ENCODE measurements around the gene HDAC3. TPM values are rescaled to one million over a fixed set of nuclear protein-coding genes. Genes with fewer than 3 reads are reported as not detected.

Gene HDAC3
- total RNA-seq, 1 donor from 2014 or later: 83.1 TPM

DNA sequence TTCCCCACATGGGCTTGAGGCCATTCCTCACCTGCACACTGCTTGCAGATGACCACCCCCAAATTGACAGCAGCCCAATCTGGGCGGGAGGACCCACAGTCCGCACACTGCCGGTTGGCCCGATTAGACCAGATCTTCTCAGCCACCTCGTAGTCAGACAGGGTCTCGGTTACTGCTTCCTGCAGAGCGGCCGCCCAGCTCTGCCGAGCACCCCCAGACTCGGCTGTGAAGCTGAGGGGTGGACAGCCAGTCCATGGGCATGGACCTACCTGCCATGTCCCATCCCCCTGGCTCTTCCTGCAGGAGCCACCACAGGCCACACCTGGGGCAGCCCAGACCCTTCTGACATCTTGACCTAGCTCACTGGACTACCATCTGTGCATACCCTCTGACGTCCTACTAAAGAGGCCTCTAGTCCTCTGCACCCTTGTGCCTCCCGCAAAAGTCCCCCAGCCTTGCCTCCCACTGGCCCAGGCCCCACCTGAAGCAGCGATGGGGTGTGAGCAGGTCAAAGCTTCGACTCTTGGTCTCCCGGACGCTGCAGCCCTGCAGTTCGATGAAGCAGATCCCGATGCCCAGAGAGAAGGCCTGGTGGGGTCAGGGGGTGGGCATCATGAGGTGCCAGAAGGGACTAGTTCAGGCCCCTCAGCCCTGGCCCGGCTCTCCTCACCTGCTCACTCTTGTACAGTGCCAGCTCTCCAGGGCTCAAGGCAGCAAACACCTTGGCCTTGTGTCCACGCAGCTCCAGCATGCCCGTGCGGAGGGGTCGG, 35.6 kb upstream of the HDAC3 start:
- Mint-ChIP-seq H3K4me1 (ENCODE audit: low read depth) (no peaks in the 10 kb centered on the region), H3K27ac (no peak overlapping the region), H3K4me3 (no peak overlapping the region), H3K36me3 (ENCODE audit: low read depth) (no peaks in the 10 kb centered on the region), H3K27me3 (ENCODE audit: insufficient read depth) (no peaks in the 10 kb centered on the region), H3K9me3 (no peaks in the 10 kb centered on the region)
- DNase-seq (ENCODE audit: low spot score): no peak
- intact Hi-C loops (cut with micrococcal nuclease): no loop called here

DNA sequence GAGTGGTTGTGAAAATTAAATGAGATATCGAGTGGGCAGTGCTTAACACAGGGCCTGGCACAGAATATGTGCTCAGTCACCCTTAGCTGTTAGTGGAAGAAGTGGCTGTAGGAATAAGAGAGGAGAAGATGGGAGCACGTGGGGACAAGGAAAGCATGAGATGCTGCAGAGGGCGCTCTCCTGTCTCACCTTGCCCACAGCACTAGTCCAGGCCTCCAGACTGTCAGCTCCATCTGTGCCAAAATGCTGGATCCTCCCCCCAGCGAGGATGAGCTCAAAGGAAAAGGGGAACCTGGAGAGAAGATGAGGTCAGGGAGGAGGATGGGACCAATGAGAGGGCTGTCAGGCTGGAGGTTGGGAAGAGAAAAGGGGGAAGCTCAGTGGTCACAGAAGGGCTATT, 32.9 kb upstream of the HDAC3 start:
- peaks cover 2% of the 10 kb centered on the region for H3K27me3 Mint-ChIP-seq (ENCODE audit: insufficient read depth)
- no peaks in the 10 kb centered on the region for H3K9me3 Mint-ChIP-seq
- H3K27ac Mint-ChIP-seq: no peak overlapping the region
- H3K4me3 Mint-ChIP-seq: no peak overlapping the region
- H3K4me1 Mint-ChIP-seq (ENCODE audit: low read depth): no peaks in the 10 kb centered on the region
- DNase-seq (ENCODE audit: low spot score): no peak
- H3K36me3 Mint-ChIP-seq (ENCODE audit: low read depth): no peaks in the 10 kb centered on the region
- intact Hi-C loops (cut with micrococcal nuclease): loop anchor here (10.0 kb wide), 1 partner anchor 1045 kb away; no protein-coding TSS in a partner anchor

DNA sequence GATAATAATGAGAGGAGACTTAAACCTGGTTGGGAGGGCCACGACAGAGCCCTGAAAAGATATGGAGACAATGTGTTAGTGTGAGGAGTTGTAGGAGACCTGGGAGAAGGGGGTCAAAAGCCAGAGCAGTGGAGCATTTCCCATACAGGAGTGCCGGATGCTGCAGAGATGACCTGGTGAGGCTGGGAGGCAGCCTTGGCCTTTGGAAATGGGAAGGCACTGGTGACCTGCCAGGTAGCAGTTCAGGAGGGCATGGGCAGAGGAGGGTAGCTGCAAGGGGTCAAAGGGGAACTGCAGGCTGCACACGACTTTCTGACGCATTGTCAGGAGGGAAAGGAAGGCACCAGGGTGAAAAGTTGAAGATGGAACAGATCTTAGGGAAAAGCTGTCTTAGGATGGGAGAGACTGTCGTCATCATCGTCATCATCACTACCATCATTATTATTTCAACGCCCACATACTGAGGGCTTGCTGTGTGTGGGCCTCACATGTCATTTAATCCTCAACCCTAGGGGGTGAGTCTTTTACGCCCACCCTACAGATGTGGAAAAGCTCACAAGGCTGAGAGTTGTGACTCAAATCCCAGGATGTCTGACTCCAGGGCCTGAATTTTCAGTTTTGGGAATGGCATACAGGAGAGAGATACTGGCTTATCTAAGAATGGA, 32.1 kb upstream of the HDAC3 start:
- DNase-seq (ENCODE audit: low spot score): no peak
- H3K4me3 Mint-ChIP-seq: no peak overlapping the region
- H3K27ac Mint-ChIP-seq: no peak overlapping the region
- no peaks in the 10 kb centered on the region for H3K4me1 Mint-ChIP-seq (ENCODE audit: low read depth)
- no peaks in the 10 kb centered on the region for H3K36me3 Mint-ChIP-seq (ENCODE audit: low read depth)
- no peaks in the 10 kb centered on the region for H3K9me3 Mint-ChIP-seq
- intact Hi-C loops (cut with micrococcal nuclease): loop anchor here (10.0 kb wide), 1 partner anchor 1046 kb away; no protein-coding TSS in a partner anchor
- H3K27me3 Mint-ChIP-seq (ENCODE audit: insufficient read depth): peaks cover 2% of the 10 kb centered on the region

DNA sequence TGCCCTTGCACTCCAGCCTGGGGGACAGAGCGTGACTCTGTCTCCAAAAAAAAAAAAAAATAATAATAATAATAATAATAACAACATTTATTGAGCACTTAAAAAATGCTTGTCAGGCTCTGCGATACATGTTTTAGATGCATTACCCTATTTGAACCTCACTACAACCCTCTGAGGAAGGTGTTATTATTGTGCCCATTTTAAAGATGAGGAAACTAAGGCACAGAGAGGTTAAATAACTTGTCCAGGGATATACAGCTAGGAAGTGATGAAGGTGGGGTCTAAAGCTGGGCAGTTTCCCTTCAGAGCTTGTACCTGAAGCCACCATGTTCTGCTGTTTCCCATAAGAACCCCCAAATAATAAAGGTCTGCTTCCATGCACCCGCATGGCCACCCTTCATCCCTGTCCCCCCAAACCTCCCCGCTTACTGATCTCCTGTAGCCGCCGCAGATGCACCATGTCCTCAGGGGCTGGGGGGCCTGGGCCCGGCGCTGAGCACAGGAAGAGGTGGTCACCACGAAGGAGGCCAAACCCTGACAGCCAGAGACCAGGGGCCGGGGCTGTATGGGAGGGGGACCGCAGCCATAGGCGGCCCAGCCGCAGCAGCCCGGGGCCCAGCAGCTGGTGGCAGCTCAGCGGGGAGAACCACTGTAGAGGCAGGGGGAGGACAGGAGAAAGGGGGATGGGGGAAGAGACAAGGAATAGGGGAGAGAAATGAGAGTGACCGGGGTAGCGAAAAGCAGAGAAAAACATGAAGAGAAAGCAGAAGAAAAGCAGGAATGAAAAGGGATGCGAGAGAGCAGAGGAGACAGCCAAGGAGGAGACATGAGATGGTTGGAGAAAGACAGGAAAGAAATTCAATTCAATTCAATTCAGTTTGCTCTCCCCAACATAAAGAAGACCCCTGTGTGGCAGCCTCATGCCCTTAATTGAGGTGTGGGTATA, 29.6 kb upstream of the HDAC3 start:
- Mint-ChIP-seq H3K4me3 (no peak overlapping the region), H3K27me3 (ENCODE audit: insufficient read depth) (peaks cover 2% of the 10 kb centered on the region), H3K27ac (no peak overlapping the region), H3K9me3 (no peaks in the 10 kb centered on the region), H3K36me3 (ENCODE audit: low read depth) (peaks cover 4% of the 10 kb centered on the region), H3K4me1 (ENCODE audit: low read depth) (no peaks in the 10 kb centered on the region)
- no peak for DNase-seq (ENCODE audit: low spot score)
- intact Hi-C loops (cut with micrococcal nuclease): loop anchor here (1.0 to 10.0 kb wide), 9 partner anchors 15 to 1049 kb away; partner anchors contain the start of gene FCHSD1

DNA sequence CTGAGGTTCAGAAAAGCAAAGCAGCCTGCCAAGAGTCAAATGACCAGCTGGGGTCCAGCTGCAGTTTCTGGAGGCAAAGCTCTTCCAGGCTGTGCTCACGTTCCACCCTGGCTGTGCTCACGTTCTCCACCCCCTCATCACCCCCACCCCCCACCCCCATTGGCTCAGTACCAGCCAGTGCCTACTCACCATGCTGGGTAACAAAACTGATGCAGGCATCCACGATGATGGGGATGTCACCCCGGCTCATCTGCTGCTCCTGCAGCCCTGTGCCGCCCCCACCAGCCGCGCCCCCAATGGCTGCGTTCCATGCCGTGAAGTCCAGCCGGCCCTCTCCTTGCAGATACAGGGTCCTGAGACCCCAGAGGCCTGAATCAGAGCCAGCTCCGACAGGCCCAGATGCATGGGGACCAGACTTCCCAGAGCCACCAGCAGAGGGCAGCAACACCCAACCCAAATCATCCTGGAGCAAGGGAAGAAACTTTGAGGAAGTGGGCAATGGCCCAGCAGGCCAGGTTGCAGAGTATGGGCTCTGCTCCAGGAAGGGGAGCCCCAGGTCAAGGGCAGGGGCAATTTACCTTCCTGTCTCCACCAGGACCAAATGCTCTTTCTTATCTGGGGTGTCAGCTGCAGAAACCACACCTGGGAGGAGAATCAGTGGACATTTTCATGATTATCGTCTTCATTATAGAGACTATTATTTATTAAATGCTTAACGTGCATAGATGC, 28.2 kb upstream of the HDAC3 start:
- Mint-ChIP-seq H3K36me3 (ENCODE audit: low read depth) (peaks cover 4% of the 10 kb centered on the region), H3K27me3 (ENCODE audit: insufficient read depth) (peaks cover 2% of the 10 kb centered on the region), H3K4me1 (ENCODE audit: low read depth) (no peaks in the 10 kb centered on the region), H3K27ac (no peak overlapping the region), H3K4me3 (no peak overlapping the region), H3K9me3 (no peaks in the 10 kb centered on the region)
- intact Hi-C loops (cut with micrococcal nuclease): loop anchor here (1.0 to 10.0 kb wide), 9 partner anchors 14 to 1050 kb away; partner anchors contain the start of gene FCHSD1
- peak; percentile 59 for DNase-seq (ENCODE audit: low spot score)

DNA sequence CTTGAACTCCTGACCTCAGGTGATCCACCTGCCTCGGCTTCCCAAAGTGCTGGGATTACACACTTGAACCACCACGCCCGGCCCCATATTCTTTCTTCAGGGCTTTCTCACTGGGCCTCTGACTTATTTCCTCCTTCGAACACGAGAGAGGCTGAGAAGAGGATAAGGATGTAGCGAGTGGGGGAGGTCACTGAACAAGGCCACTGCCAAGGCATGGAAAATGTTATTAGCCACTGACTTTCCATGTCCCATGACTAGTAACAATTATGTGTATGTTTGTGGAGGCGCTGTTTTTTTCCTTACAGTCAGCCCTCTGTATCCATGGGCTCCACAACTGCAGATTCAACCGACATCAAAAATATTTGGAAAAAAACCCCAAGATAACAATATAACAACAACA, 26.9 kb upstream of the HDAC3 start:
- DNase-seq (ENCODE audit: low spot score): no peak
- H3K9me3 Mint-ChIP-seq: no peaks in the 10 kb centered on the region
- H3K27ac Mint-ChIP-seq: no peak overlapping the region
- H3K27me3 Mint-ChIP-seq (ENCODE audit: insufficient read depth): peaks cover 2% of the 10 kb centered on the region
- intact Hi-C loops (cut with micrococcal nuclease): loop anchor here (10.0 kb wide), 1 partner anchor 1051 kb away; no protein-coding TSS in a partner anchor
- peaks cover 4% of the 10 kb centered on the region for H3K36me3 Mint-ChIP-seq (ENCODE audit: low read depth)
- no peaks in the 10 kb centered on the region for H3K4me1 Mint-ChIP-seq (ENCODE audit: low read depth)
- H3K4me3 Mint-ChIP-seq: no peak overlapping the region

DNA sequence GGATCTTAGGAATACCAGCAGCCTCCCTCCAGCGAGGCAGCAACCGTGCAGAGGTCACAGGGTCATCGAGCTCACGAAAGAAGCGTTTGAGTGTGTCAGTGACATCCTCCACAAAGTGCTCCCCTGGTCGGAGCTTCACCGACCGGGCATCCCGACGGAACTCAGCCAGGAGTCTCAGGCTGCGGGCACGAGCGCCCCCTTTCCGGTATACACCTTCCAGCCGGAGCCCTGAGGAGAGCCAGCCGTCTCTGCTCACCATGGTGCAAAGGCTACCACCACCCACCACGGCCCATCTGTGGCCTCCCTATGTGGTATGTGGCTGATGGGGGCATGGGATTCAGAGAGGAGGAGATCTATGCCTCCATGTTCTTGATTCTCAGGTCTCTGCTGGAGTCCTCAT, 25.4 kb upstream of the HDAC3 start:
- Mint-ChIP-seq H3K27ac (no peak overlapping the region), H3K4me3 (no peak overlapping the region), H3K4me1 (ENCODE audit: low read depth) (no peaks in the 10 kb centered on the region), H3K9me3 (no peaks in the 10 kb centered on the region), H3K36me3 (ENCODE audit: low read depth) (peaks cover 6% of the 10 kb centered on the region), H3K27me3 (ENCODE audit: insufficient read depth) (peaks cover 2% of the 10 kb centered on the region)
- no peak for DNase-seq (ENCODE audit: low spot score)
- intact Hi-C loops (cut with micrococcal nuclease): loop anchor here (10.0 kb wide), 1 partner anchor 1053 kb away; no protein-coding TSS in a partner anchor

DNA sequence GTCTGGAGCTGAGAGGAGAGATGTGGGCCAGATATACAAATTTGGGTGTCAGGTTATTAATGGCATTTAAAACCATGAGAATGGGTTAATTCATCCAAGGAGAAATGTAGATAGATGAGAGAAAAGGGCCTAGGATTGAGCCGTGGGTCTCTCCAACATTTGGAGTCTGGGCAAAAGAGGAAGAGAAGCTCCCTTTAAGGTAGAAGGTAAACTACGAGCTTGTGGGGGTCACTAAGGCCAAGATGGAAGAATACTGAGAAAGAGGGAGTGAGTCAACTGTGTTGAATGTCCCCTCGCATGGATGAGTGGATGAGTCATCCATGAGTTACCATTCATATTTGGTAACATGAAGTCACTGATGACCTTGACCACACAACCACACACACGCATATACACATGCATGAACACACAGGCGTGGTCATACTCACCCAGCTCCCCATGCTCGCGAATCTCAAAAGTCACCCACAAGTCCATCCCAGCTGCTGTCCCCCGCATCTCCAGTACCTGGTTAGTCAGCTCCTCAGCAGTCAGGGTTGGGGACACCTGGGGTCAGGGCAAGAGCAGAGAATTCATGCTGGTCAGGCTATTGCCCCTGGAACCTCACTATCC, 21.4 kb upstream of the HDAC3 start:
- intact Hi-C loops (cut with micrococcal nuclease): no loop called here
- Mint-ChIP-seq H3K4me3 (no peak overlapping the region), H3K27me3 (ENCODE audit: insufficient read depth) (no peaks in the 10 kb centered on the region), H3K36me3 (ENCODE audit: low read depth) (peaks cover 8% of the 10 kb centered on the region), H3K27ac (no peak overlapping the region), H3K4me1 (ENCODE audit: low read depth) (no peaks in the 10 kb centered on the region), H3K9me3 (no peaks in the 10 kb centered on the region)
- no peak for DNase-seq (ENCODE audit: low spot score)

DNA sequence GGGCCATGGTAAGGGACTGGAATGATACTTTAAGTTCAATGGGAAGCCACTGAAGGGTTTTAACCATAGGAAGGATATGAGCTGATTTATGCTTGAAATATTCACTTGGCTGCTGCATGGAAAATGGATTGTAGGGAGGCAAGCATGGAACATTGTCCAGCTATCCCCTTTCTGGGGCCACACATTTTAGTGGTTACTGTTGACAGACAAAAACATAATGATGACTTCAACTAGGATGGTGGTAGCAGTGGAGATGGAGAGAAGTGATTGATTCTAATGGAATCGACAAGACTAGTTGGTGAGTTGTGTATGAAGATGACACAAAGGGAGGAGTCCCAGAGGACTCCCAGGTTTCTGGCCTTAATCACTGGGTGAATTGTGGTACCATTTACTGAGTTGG, 20.8 kb upstream of the HDAC3 start:
- intact Hi-C loops (cut with micrococcal nuclease): no loop called here
- H3K4me1 Mint-ChIP-seq (ENCODE audit: low read depth): peaks cover 3% of the 10 kb centered on the region
- H3K9me3 Mint-ChIP-seq: no peaks in the 10 kb centered on the region
- H3K4me3 Mint-ChIP-seq: no peak overlapping the region
- no peak overlapping the region for H3K27ac Mint-ChIP-seq
- no peak for DNase-seq (ENCODE audit: low spot score)
- peaks cover 5% of the 10 kb centered on the region for H3K36me3 Mint-ChIP-seq (ENCODE audit: low read depth)
- no peaks in the 10 kb centered on the region for H3K27me3 Mint-ChIP-seq (ENCODE audit: insufficient read depth)

DNA sequence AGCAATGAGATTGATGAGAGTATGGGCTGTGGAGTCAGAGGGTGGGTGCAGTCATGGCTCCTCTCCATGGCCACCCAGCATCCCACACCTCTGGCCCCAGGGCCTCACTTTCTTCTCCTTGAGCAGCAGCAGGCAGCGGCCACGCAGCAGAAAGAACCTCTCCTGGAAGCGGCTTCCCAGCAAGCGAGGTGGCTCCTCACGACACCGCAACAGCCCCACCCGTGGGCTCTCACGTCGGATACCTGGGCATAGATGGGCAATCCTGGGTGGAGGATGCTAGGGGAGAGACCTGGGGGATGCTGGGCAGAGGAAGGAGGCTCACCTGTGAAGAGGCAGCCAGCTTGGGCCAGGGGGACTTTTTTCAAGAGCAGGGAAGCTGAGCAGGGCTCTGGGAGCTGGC, 19.7 kb upstream of the HDAC3 start:
- Mint-ChIP-seq H3K27ac (no peak overlapping the region), H3K36me3 (ENCODE audit: low read depth) (peaks cover 4% of the 10 kb centered on the region), H3K4me3 (no peak overlapping the region), H3K27me3 (ENCODE audit: insufficient read depth) (no peaks in the 10 kb centered on the region), H3K4me1 (ENCODE audit: low read depth) (peaks cover 11% of the 10 kb centered on the region), H3K9me3 (no peaks in the 10 kb centered on the region)
- intact Hi-C loops (cut with micrococcal nuclease): no loop called here
- DNase-seq (ENCODE audit: low spot score): no peak

DNA sequence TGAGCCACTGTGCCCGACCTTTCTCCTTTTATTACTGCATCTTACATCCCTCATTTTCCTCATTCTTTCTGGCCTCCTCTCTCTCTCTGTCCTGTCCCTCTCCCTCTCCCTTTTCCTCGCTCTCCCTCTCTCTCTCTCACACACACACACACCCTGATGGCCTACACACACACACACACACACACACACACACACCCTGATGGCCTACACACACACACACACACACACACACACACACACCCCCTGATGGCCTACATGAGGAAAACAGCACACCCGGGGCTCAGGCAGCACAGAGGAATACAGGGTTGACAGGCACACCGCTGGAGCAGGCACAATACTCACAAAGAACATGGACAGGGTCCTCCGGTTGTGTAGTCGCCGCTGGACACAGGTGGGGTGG, 18.4 kb upstream of the HDAC3 start:
- Mint-ChIP-seq H3K4me3 (no peak overlapping the region), H3K27me3 (ENCODE audit: insufficient read depth) (no peaks in the 10 kb centered on the region), H3K9me3 (no peaks in the 10 kb centered on the region), H3K4me1 (ENCODE audit: low read depth) (peaks cover 23% of the 10 kb centered on the region), H3K27ac (no peak overlapping the region), H3K36me3 (ENCODE audit: low read depth) (peaks cover 4% of the 10 kb centered on the region)
- DNase-seq (ENCODE audit: low spot score): no peak
- intact Hi-C loops (cut with micrococcal nuclease): no loop called here

DNA sequence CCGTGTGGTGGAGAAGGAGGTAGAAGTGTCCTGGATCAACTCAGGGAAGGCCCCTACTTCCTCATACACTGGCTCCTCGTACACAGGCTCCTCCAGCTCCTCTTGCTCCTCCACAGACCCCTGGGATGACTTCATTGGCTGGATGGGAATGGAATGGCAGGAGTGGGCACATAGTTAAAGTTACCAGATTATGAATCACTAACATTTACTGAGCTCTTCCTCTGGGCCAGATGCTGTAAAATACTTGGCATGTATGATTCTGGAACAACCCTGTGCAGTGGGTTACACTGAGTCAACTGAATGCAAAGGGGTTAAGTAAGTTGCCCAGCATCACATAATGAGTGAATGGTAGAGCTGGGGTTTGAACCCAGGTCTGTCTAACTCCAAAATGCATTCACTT, 17.6 kb upstream of the HDAC3 start:
- no peak for DNase-seq (ENCODE audit: low spot score)
- Mint-ChIP-seq H3K4me3 (no peak overlapping the region), H3K27me3 (ENCODE audit: insufficient read depth) (no peaks in the 10 kb centered on the region), H3K27ac (no peak overlapping the region), H3K36me3 (ENCODE audit: low read depth) (peaks cover 4% of the 10 kb centered on the region), H3K9me3 (no peaks in the 10 kb centered on the region), H3K4me1 (ENCODE audit: low read depth) (peaks cover 30% of the 10 kb centered on the region)
- intact Hi-C loops (cut with micrococcal nuclease): no loop called here
